ENCODE measurements around the gene KLHDC9.

- TF ChIP-seq POLR2A (IDR thresholded peaks at IDR 0.05; ENCODE audit: low read length) (no peak), GATA1 (IDR thresholded peaks at IDR 0.05; ENCODE audit: low read depth, low read length) (no peak)
Observed at GRCh38 chr1:161138431-161138830, 40.3 kb downstream of the KLHDC9 start.
